DOHH2 (cell line): ENCODE results near the gene TERB1.

Experiments
- H3F3A ChIP-seq: fragments of 200-600 bp; sonication (generic), shearing (Covaris generic); 2 replicates; pipeline ENCODE4 v1.6.0; 2016; ENCODE audit warnings: antibody characterized with exemption, mild to moderate bottlenecking; ENCODE audit not compliant: control insufficient read depth, insufficient read depth
- H3K27ac ChIP-seq: fragments of 200-600 bp; sonication (generic); 2 replicates; pipeline ENCODE4 v1.5.1; 2014; ENCODE audit warnings: low read depth, mild to moderate bottlenecking, low read length, moderate library complexity
- H3K27me3 ChIP-seq: fragments of 200-600 bp; sonication (generic); 2 replicates; pipeline ENCODE4 v1.6.1; 2014; ENCODE audit warnings: mild to moderate bottlenecking, low read length, mixed read lengths; ENCODE audit not compliant: control insufficient read depth
- H3K36me3 ChIP-seq: fragments of 200-600 bp; sonication (generic); 2 replicates; pipeline ENCODE4 v1.6.1; 2014; ENCODE audit warnings: mild to moderate bottlenecking, low read length, moderate library complexity, mixed read lengths; ENCODE audit not compliant: control insufficient read depth
- H3K4me1 ChIP-seq: fragments of 200-600 bp; sonication (generic); 2 replicates; pipeline ENCODE4 v1.6.1; 2014; ENCODE audit warnings: mild to moderate bottlenecking, low read length, mixed read lengths; ENCODE audit not compliant: control insufficient read depth
- H3K4me2 ChIP-seq: fragments of 200-600 bp; sonication (generic); 2 replicates; pipeline ENCODE4 v1.6.0; 2014; ENCODE audit warnings: mild to moderate bottlenecking, low read length, moderate library complexity
- H3K4me3 ChIP-seq: fragments of 200-600 bp; sonication (generic); 2 replicates; pipeline ENCODE4 v1.5.1; 2014; ENCODE audit warnings: mild to moderate bottlenecking, low read length, mixed read lengths
- H3K79me2 ChIP-seq: fragments of 200-600 bp; sonication (generic); 2 replicates; pipeline ENCODE4 v1.6.1; 2014; ENCODE audit warnings: mild to moderate bottlenecking, low read length, mixed read lengths; ENCODE audit not compliant: control insufficient read depth
- H3K9me2 ChIP-seq: fragments of 200-600 bp; sonication (generic); replicated peaks from 2 replicates; pipeline ENCODE4 v1.6.1; 2014; ENCODE audit warnings: mild to moderate bottlenecking, low read length, mixed read lengths; ENCODE audit not compliant: control insufficient read depth
- H3K9me3 ChIP-seq: fragments of 200-600 bp; sonication (generic); 2 replicates; pipeline ENCODE4 v1.6.1; 2014; ENCODE audit warnings: antibody characterized with exemption, low read length, mixed read lengths; ENCODE audit not compliant: control insufficient read depth, insufficient read depth
- H4K20me1 ChIP-seq: fragments of 200-600 bp; sonication (generic); 2 replicates; pipeline ENCODE4 v1.6.0; 2014; ENCODE audit warnings: low read depth, mild to moderate bottlenecking, antibody characterized with exemption, low read length, moderate library complexity; ENCODE audit not compliant: control insufficient read depth, insufficient read depth
- EZH2phosphoT487 ChIP-seq: fragments of 200-600 bp; sonication (generic); IDR thresholded peaks from 2 replicates; pipeline ENCODE4 v1.6.1; 2017; ENCODE audit warnings: borderline replicate concordance, mild to moderate bottlenecking, antibody characterized with exemption, low read length, moderate library complexity, mixed read lengths
- TF ChIP-seq, protein P1 (sequence below): fragments of 200-600 bp; sonication (generic); IDR thresholded peaks from one replicate; pipeline ENCODE4 v1.5.1; 2014; ENCODE audit warnings: antibody characterized with exemption, mild to moderate bottlenecking, low read depth, low read length; ENCODE audit not compliant: poor library complexity, severe bottlenecking

The TERB1 gene

GRCh38 chr16:66713076-66713475, 88.3 kb downstream of the TERB1 start:
- no peaks in the 10 kb centered on the region for H4K20me1 ChIP-seq
- no peaks in the 10 kb centered on the region for H3K79me2 ChIP-seq
- no peaks in the 10 kb centered on the region for H3K36me3 ChIP-seq
- peaks cover 4% of the 10 kb centered on the region; the same call in 1 of the 2 replicates for H3K27me3 ChIP-seq
- H3K4me3 ChIP-seq = no peak overlapping the region
- H3K9me3 ChIP-seq = no peaks in the 10 kb centered on the region
- no peak overlapping the region for H3K4me2 ChIP-seq
- TF ChIP-seq EZH2phosphoT487 = no peak
- TF ChIP-seq, protein P1, sequence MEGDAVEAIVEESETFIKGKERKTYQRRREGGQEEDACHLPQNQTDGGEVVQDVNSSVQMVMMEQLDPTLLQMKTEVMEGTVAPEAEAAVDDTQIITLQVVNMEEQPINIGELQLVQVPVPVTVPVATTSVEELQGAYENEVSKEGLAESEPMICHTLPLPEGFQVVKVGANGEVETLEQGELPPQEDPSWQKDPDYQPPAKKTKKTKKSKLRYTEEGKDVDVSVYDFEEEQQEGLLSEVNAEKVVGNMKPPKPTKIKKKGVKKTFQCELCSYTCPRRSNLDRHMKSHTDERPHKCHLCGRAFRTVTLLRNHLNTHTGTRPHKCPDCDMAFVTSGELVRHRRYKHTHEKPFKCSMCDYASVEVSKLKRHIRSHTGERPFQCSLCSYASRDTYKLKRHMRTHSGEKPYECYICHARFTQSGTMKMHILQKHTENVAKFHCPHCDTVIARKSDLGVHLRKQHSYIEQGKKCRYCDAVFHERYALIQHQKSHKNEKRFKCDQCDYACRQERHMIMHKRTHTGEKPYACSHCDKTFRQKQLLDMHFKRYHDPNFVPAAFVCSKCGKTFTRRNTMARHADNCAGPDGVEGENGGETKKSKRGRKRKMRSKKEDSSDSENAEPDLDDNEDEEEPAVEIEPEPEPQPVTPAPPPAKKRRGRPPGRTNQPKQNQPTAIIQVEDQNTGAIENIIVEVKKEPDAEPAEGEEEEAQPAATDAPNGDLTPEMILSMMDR = no peak
- 0 out of 2 replicates have a peak, but pooled peaks cover 4% of the 10 kb centered on the region for H3F3A ChIP-seq
- no peaks in the 10 kb centered on the region for H3K4me1 ChIP-seq
- H3K9me2 ChIP-seq = no peaks in the 10 kb centered on the region
- H3K27ac ChIP-seq = no peak overlapping the region

GRCh38 chr16:66712512-66712911, 88.9 kb downstream of the TERB1 start:
- H3F3A ChIP-seq = 0 out of 2 replicates have a peak, but pooled peaks cover 4% of the 10 kb centered on the region
- H3K27me3 ChIP-seq = peaks cover 4% of the 10 kb centered on the region; the same call in 1 of the 2 replicates
- H4K20me1 ChIP-seq = no peaks in the 10 kb centered on the region
- no peak overlapping the region for H3K27ac ChIP-seq
- H3K4me2 ChIP-seq = no peak overlapping the region
- no peaks in the 10 kb centered on the region for H3K79me2 ChIP-seq
- no peaks in the 10 kb centered on the region for H3K9me2 ChIP-seq
- H3K36me3 ChIP-seq = no peaks in the 10 kb centered on the region
- no peak overlapping the region for H3K4me3 ChIP-seq
- H3K4me1 ChIP-seq = no peaks in the 10 kb centered on the region
- no peaks in the 10 kb centered on the region for H3K9me3 ChIP-seq
- no peak for TF ChIP-seq EZH2phosphoT487
- TF ChIP-seq, protein P1 = no peak

GRCh38 chr16:66711581-66711980, 89.8 kb downstream of the TERB1 start:
- no peak overlapping the region for H3K4me2 ChIP-seq
- H3F3A ChIP-seq = 0 out of 2 replicates have a peak, but pooled peaks cover 4% of the 10 kb centered on the region
- no peaks in the 10 kb centered on the region for H3K9me2 ChIP-seq
- H3K36me3 ChIP-seq = no peaks in the 10 kb centered on the region
- TF ChIP-seq, protein P1 = no peak
- no peak overlapping the region for H3K27ac ChIP-seq
- H3K79me2 ChIP-seq = no peaks in the 10 kb centered on the region
- H3K9me3 ChIP-seq = no peaks in the 10 kb centered on the region
- no peak overlapping the region for H3K4me3 ChIP-seq
- no peaks in the 10 kb centered on the region for H4K20me1 ChIP-seq
- no peaks in the 10 kb centered on the region for H3K4me1 ChIP-seq
- H3K27me3 ChIP-seq = peaks cover 4% of the 10 kb centered on the region; the same call in 1 of the 2 replicates

DNA sequence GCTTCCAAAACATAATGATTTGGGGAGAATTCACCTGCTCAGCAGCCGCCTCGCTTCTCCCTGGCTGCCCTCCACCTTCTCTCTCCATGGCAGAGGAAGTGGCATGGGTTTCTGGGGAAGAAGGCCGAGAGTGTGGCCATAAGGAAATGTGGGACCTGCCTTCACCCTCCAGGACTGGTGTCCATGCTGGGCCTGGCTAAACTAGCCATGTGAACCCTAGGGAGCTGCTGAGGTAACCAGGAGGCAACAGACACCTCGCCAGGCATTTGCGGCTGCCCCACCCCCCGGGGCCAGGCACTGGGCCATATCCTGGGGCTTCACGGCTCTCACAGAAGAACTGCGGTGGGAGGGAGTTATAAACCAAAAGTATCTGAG, 94.9 kb downstream of the TERB1 start:
- H3K9me2 ChIP-seq = no peaks in the 10 kb centered on the region
- no peaks in the 10 kb centered on the region for H3F3A ChIP-seq
- H3K9me3 ChIP-seq = no peaks in the 10 kb centered on the region
- H3K27me3 ChIP-seq = peaks cover 4% of the 10 kb centered on the region; the same call in 1 of the 2 replicates
- H3K4me1 ChIP-seq = no peaks in the 10 kb centered on the region
- TF ChIP-seq EZH2phosphoT487 = no peak
- TF ChIP-seq, protein P1 = no peak
- H3K4me3 ChIP-seq = no peak overlapping the region
- H3K27ac ChIP-seq = no peak overlapping the region
- no peak overlapping the region for H3K4me2 ChIP-seq
- no peaks in the 10 kb centered on the region for H3K79me2 ChIP-seq
- H4K20me1 ChIP-seq = no peaks in the 10 kb centered on the region
- H3K36me3 ChIP-seq = no peaks in the 10 kb centered on the region
